Activated CD8-positive, alpha-beta memory T cell treated with anti-CD3 and anti-CD28 coated beads for 4 hours (primary cell): ENCODE results near the gene MEGF9.

Experiments
- DNase-seq, 2 donors: peaks; one replicate each; pipeline ENCODE4 v3.0.0-alpha.2; 2020; ENCODE audit warnings: low read depth in 2 of 2

MEGF9 gene

DNA sequence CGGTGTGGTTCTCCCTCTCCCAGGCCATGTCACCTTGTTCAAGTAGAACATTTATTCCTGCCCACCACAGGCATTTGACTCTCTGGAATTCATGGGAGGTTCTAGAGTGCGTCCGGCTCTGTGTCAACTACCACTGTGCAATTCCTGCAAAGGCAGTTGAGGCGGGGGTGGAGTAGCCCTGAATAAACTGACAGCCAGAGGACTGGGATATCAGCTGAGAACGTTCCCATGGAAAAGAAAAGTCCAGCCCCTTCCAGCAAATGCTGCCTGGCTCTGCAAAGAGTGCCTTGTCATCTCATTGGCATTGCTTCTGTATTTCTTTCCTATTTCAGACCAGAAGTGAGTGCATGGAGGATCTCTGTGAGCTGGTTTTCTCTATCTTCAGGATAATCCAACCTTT lies 18.9 kb upstream of the MEGF9 start:
- no peak for DNase-seq

GRCh38 chr9:120730654-120731514 lies 16.6 kb upstream of the MEGF9 start:
- no peak for DNase-seq

DNA sequence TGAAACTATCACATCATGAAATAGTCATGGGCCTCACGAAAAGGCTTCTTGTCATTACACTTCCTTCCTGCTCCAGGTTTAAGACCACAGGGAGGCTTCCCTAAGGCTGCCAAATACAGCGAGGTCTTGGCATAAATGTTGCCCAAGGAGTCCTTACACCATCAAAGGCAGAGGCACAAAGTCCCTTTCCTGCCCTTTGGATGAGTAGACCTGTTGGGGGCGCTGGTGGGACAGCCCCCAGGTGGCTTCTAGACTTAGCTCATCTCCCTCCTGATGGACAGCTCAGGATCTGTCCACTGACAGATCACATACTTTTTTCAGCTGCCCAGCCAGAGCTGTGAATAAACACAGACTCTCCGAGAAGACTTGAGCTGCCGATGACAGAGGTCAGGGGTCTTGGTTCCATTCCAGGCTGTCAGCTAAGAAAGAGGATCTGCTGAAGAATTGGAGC lies 15.5 kb upstream of the MEGF9 start:
- DNase-seq: no peak

- DNase-seq: no peak
Observed at GRCh38 chr9:120726484-120726883, 12.2 kb upstream of the MEGF9 start.

- no peak for DNase-seq
Observed at GRCh38 chr9:120725907-120726306, 11.6 kb upstream of the MEGF9 start.

DNA sequence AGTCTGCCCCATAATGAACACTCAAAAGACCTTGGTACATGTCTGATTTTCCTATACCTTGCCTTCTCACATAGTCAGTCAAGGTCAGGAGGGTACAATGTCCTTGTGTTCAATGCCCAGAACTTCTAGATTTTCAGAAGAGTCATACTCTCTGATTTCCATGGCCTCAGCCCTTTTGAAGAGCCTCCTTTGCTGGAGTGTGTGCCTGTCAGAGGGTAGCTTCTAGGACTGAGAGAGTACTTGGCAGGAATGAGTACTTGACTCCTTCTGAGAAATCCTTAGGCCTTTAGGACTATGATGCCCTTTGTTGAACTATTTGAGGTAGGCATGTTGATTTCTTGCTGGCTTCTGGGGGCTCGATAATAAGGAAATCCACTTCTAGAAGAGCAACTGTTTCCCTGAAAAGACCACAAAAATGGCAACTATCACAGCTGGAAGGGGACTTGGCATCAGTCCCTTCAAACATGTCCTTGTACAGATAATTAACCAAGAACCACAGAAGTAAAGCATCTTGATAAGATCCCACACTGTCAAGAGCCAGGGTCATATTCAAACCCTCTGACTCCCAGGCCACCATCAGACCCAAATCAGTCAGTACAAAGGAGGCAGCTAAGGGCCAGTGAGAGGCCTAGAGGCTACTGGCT lies 10.6 kb upstream of the MEGF9 start:
- no peak for DNase-seq

GRCh38 chr9:120723565-120723964 lies 9.3 kb upstream of the MEGF9 start:
- DNase-seq: no peak

DNA sequence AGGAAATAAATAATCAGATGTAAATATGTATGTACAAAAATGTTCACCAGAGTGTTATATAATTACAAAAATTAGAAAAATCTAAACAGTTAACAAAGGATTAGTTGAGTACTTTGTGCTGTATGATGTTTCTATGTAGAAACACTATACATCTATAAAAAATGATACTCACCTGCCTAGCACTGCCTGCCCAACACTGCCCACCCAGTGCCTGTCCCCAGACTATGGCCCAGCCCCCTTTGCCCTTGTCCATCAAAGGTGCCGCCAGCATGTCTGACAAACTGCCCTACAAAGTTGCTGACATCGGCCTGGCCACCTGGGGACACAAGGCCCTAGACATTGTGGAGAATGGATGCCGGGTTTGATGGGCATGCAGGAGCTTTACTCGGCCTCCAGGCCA lies 6.1 kb upstream of the MEGF9 start:
- DNase-seq: no peak

DNA sequence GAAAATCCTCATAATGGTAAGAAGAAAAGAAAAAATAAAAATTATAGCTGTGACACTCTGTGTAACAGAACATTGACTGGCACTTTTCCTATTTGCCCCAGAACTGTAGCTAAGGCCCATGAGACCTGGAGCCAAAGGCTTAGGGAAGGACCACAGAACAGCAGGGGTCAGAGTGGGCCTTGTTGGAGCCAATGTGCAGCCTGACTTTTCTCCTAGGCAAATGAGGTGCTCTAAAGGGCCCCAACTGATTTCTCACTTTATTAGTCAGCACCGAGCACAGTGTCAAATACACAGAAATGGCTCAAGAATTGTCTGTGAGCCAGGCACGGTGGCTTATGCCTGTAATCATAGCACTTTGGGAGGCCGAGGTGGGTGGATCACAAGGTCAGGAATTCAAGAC lies 4.0 kb upstream of the MEGF9 start:
- no peak for DNase-seq

DNA sequence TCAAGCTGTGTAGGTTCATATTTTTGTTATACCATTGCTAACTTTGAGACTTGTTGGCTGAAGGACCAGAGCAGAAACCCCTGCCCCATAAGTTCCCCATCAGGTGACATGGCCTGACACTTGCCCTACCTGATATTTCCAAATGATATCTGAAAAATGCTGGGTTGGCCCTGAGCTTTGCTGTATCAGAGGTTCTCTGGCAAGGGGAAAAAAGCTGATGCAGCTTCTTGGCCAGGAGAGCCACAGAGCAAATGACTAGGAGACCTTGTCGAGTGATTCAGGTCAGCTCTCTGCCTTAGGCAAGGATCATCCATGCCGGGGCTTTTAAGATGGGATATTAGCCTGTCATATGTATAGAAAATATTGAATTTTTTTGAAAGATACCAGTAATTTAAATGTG lies 2.9 kb upstream of the MEGF9 start:
- DNase-seq: no peak

DNA sequence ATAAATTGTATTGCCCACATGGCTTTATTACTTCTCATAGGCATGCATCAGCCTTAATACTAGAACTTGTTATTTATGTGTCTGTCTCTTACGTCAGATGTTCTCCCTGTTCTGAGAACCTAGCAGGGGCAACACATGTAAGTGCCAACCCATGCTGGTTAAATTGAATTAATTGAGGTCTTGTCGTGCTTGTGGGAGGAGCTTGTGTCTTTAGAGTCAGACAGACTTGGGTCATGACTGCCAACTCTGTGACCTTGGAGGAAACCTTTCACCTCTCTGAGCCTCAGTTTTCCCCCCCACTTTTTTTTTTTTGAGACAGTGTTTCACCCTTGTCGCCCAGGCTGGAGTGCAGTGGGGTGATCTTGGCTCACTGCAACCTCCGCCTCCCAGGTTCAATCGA lies 2.2 kb upstream of the MEGF9 start:
- DNase-seq: no peak

GRCh38 chr9:120715389-120715924 lies 1.2 kb upstream of the MEGF9 start:
- DNase-seq: no peak

- no peak for DNase-seq
Observed at GRCh38 chr9:120714846-120715388, 647 bp upstream of the MEGF9 start.

- DNase-seq: no peak
Observed at GRCh38 chr9:120713257-120714087, 798 bp downstream of the MEGF9 start.

- DNase-seq: no peak
Observed at GRCh38 chr9:120712539-120713031, 1.7 kb downstream of the MEGF9 start.

GRCh38 chr9:120711841-120712538 lies 2.3 kb downstream of the MEGF9 start:
- DNase-seq: no peak

GRCh38 chr9:120711354-120711753 lies 2.9 kb downstream of the MEGF9 start:
- DNase-seq: no peak

GRCh38 chr9:120710110-120710981 lies 3.9 kb downstream of the MEGF9 start:
- DNase-seq: no peak

DNA sequence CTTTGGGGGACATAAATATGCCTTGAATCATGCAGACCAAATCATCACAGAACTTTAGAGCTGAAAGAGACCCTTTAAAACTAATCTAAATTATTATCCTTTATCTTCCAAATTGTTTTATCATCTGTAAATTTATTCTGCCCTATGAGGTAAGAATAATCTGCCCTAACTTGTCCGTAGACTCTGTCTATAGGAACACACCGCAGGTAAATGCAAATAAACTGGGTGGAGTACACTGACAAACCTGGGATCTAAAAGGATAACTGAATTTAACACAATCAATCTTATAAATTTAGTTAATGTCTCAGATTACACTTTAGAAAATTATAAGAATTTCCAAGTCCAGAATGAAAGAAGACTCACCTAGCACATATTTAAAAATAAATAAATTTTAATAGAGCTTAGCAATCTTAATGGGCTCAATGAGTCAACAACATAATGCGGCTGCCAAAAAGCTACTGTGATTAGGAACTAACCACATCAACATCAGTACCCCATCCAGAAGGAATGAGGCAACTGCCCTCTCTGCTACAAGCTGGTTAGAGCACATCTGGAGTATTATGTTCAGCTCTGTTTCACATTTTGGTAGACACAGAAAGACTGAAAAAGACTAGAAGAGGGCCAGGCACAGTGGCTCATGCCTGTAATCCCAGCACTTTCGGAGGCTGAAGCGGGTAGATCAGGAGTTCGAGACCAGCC lies 5.6 kb downstream of the MEGF9 start:
- DNase-seq: no peak
